HUES48 (cell line): ENCODE data around the gene ZNF79.
A peak's percentile ranks its signal among the peaks of the same experiment; 100 is the strongest.

Experiments
- H3K27ac ChIP-seq: one replicate; pipeline ENCODE4 v1.7.0; 2013; ENCODE audit warnings: low read depth, low read length, inconsistent platforms
- H3K27me3 ChIP-seq: 2 replicates; pipeline ENCODE4 v1.6.1; 2013; ENCODE audit warnings: mild to moderate bottlenecking, low read length; ENCODE audit not compliant: control insufficient read depth, insufficient read depth
- H3K36me3 ChIP-seq: 2 replicates; pipeline ENCODE4 v1.6.1; 2013; ENCODE audit warnings: low read length; ENCODE audit not compliant: control insufficient read depth, insufficient read depth
- H3K4me1 ChIP-seq: 2 replicates; pipeline ENCODE4 v1.6.1; 2013; ENCODE audit warnings: mild to moderate bottlenecking, low read length; ENCODE audit not compliant: control insufficient read depth, insufficient read depth
- H3K4me3 ChIP-seq: 2 replicates; pipeline ENCODE4 v1.5.1; 2013; ENCODE audit warnings: mild to moderate bottlenecking, low read depth, low read length
- H3K9ac ChIP-seq: 2 replicates; pipeline ENCODE4 v1.6.1; 2013; ENCODE audit warnings: mild to moderate bottlenecking, low read depth, low read length, moderate library complexity
- H3K9me3 ChIP-seq: 2 replicates; pipeline ENCODE4 v1.6.1; 2013; ENCODE audit warnings: low read length; ENCODE audit not compliant: control insufficient read depth, insufficient read depth

ZNF79 gene

GRCh38 chr9:127390248-127390545 is 34.0 kb upstream of the ZNF79 start:
- no peaks in the 10 kb centered on the region for H3K9me3 ChIP-seq
- no peak overlapping the region for H3K4me3 ChIP-seq
- H3K27ac ChIP-seq = no peak overlapping the region
- no peak overlapping the region for H3K9ac ChIP-seq
- H3K4me1 ChIP-seq = peaks cover 5% of the 10 kb centered on the region; the same call in 1 of the 2 replicates
- 0 out of 2 replicates have a peak, but pooled peaks cover 2% of the 10 kb centered on the region for H3K27me3 ChIP-seq
- no peaks in the 10 kb centered on the region for H3K36me3 ChIP-seq

DNA sequence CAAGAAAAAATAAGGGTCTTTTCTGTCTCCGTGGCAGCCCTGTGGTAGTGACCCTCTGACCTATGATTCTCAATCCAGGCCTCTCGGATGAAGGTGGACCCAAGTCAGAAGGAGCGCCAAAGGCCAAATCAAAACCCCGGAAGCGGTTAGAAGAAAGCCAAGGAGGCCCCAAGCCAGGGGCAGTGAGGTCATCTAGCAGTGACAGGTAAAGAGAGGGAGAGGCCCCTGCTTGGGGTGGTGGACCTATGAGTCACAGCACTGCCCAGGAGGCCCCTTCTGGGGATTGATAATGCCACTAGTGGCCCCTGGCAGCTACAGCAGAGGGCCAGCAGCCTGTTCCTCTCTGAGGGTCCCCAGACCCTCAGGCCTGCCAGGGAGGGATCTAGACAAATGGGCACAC is 33.6 kb upstream of the ZNF79 start:
- no peak overlapping the region for H3K4me3 ChIP-seq
- peaks cover 5% of the 10 kb centered on the region; the same call in 1 of the 2 replicates for H3K27me3 ChIP-seq
- H3K9ac ChIP-seq = no peak overlapping the region
- H3K27ac ChIP-seq = no peak overlapping the region
- no peaks in the 10 kb centered on the region for H3K36me3 ChIP-seq
- H3K4me1 ChIP-seq = peaks cover 5% of the 10 kb centered on the region; the same call in 1 of the 2 replicates
- no peaks in the 10 kb centered on the region for H3K9me3 ChIP-seq

- Histone ChIP-seq H3K4me1 (peaks cover 11% of the 10 kb centered on the region), H3K9ac (no peak overlapping the region), H3K36me3 (no peaks in the 10 kb centered on the region), H3K9me3 (no peaks in the 10 kb centered on the region), H3K27me3 (peaks cover 11% of the 10 kb centered on the region; the same call in 1 of the 2 replicates), H3K27ac (no peak overlapping the region), H3K4me3 (no peak overlapping the region)
Measured at GRCh38 chr9:127392166-127392565, 32.0 kb upstream of the ZNF79 start.

DNA sequence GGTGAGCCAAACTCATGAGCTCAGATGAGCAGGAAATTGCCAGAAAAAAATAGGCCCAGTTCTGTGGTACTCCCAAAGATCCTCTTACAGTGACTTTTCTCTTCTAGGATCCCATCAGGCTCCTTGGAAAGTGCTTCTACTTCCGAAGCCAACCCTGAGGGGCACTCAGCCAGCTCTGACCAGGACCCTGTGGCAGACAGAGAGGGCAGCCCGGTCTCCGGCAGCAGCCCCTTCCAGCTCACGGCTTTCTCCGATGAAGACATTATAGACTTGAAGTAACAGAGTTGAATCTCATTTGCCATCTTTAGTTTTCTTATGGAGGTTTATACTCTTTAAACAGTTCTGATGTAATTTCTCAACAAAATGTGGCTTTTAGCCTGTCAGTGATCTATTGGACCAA is 31.2 kb upstream of the ZNF79 start:
- Histone ChIP-seq H3K36me3 (no peaks in the 10 kb centered on the region), H3K27me3 (peaks cover 11% of the 10 kb centered on the region; the same call in 1 of the 2 replicates), H3K27ac (no peak overlapping the region), H3K9ac (no peak overlapping the region), H3K9me3 (no peaks in the 10 kb centered on the region), H3K4me3 (no peak overlapping the region), H3K4me1 (peaks cover 11% of the 10 kb centered on the region)

- H3K36me3 ChIP-seq = no peaks in the 10 kb centered on the region
- no peak overlapping the region for H3K4me3 ChIP-seq
- H3K27ac ChIP-seq = no peak overlapping the region
- H3K9ac ChIP-seq = no peak overlapping the region
- no peaks in the 10 kb centered on the region for H3K9me3 ChIP-seq
- H3K27me3 ChIP-seq = peaks cover 11% of the 10 kb centered on the region; the same call in 1 of the 2 replicates
- peaks cover 11% of the 10 kb centered on the region for H3K4me1 ChIP-seq
Measured at GRCh38 chr9:127393645-127394044, 30.5 kb upstream of the ZNF79 start.

- Histone ChIP-seq H3K4me3 (peak overlapping the region; percentile 87), H3K4me1 (peaks cover 11% of the 10 kb centered on the region; the same call in 1 of the 2 replicates), H3K9me3 (no peaks in the 10 kb centered on the region), H3K36me3 (0 out of 2 replicates have a peak, but pooled peaks cover 3% of the 10 kb centered on the region), H3K27me3 (peaks cover 11% of the 10 kb centered on the region; the same call in 1 of the 2 replicates), H3K27ac (peak overlapping the region; percentile 89), H3K9ac (peak overlapping the region; percentile 75; the same call in 1 of the 2 replicates)
Measured at GRCh38 chr9:127395497-127396252, 28.5 kb upstream of the ZNF79 start.

GRCh38 chr9:127396253-127396807 is 27.9 kb upstream of the ZNF79 start:
- Histone ChIP-seq H3K36me3 (peaks cover 9% of the 10 kb centered on the region; the same call in 1 of the 2 replicates), H3K9me3 (no peaks in the 10 kb centered on the region), H3K27me3 (peaks cover 11% of the 10 kb centered on the region; the same call in 1 of the 2 replicates), H3K4me1 (peaks cover 11% of the 10 kb centered on the region; the same call in 1 of the 2 replicates), H3K27ac (peak overlapping the region; percentile 89), H3K9ac (peak overlapping the region; percentile 75; the same call in 1 of the 2 replicates), H3K4me3 (peak overlapping the region; percentile 87)

GRCh38 chr9:127396808-127397645 is 27.2 kb upstream of the ZNF79 start, which contains the start of gene SLC2A8:
Gene SLC2A8, plus strand, starts transcription at chr9:127397169. Its CDS starts 62 bp downstream, at chr9:127397231.
- H3K9ac ChIP-seq = peak within 1 kb of the TSS; percentile 75; the same call in 1 of the 2 replicates
- H3K9me3 ChIP-seq = no peaks in the 10 kb centered on the region
- peak within 1 kb of the TSS; percentile 87 for H3K4me3 ChIP-seq
- H3K36me3 ChIP-seq = peaks cover 16% of the 10 kb centered on the region; the same call in 1 of the 2 replicates
- peak within 1 kb of the TSS; percentile 89 for H3K27ac ChIP-seq
- peaks cover 11% of the 10 kb centered on the region; the same call in 1 of the 2 replicates for H3K4me1 ChIP-seq
- H3K27me3 ChIP-seq = peaks cover 11% of the 10 kb centered on the region; the same call in 1 of the 2 replicates

- H3K9ac ChIP-seq = peak overlapping the region; percentile 29; the same call in 1 of the 2 replicates
Measured at GRCh38 chr9:127397646-127398274, 26.4 kb upstream of the ZNF79 start.

DNA sequence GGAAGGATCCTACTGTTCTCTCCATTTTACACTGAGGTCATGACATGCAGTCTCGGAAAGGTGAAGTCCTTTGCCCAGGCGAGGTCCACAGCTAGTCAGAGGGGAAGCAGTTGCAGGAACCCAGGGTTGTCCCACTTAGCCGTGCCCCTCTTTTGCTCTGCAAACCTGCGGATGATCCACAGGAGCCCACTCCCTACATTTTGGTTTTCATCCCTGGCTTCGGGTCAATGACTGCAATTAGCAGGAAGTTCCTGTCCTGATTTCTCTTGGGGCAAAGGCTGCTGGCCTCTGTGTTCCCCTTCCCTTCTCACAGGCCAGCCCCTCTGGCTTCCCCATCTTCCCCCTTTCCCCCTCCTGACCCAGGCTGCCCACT is 25.9 kb upstream of the ZNF79 start:
- Histone ChIP-seq H3K4me3 (peak overlapping the region; percentile 76), H3K4me1 (peaks cover 11% of the 10 kb centered on the region; the same call in 1 of the 2 replicates), H3K9me3 (no peaks in the 10 kb centered on the region), H3K27ac (no peak overlapping the region), H3K27me3 (peaks cover 11% of the 10 kb centered on the region; the same call in 1 of the 2 replicates), H3K36me3 (peaks cover 19% of the 10 kb centered on the region; the same call in 1 of the 2 replicates), H3K9ac (no peak overlapping the region)

More at GRCh38 chr9:127397646-127398274, 26.4 kb upstream of the ZNF79 start:
- peaks cover 19% of the 10 kb centered on the region; the same call in 1 of the 2 replicates for H3K36me3 ChIP-seq
- peak overlapping the region; percentile 76 for H3K4me3 ChIP-seq
- peaks cover 11% of the 10 kb centered on the region; the same call in 1 of the 2 replicates for H3K27me3 ChIP-seq
- H3K9me3 ChIP-seq = no peaks in the 10 kb centered on the region
- H3K27ac ChIP-seq = peak overlapping the region; percentile 73
- peaks cover 11% of the 10 kb centered on the region; the same call in 1 of the 2 replicates for H3K4me1 ChIP-seq
